ENCODE results near the gene XPR1. TPM values are rescaled to one million over a fixed set of nuclear protein-coding genes. Genes with fewer than 3 reads are reported as not detected.

The XPR1 gene
- total RNA-seq, 4 donors from 2014 or later = 15.8 to 26.7 (median 22.8) TPM

GRCh38 chr1:180622658-180623508, 8.9 kb upstream of the XPR1 start:
- no peaks in the 10 kb centered on the region for H3K9me3 ChIP-seq
- no peak overlapping the region for H3K27ac ChIP-seq (replicated peaks in 1 of 4)
- intact Hi-C loops (cut with DNase I) = no loop called here
- TF ChIP-seq POLR2A (IDR thresholded peaks at IDR 0.05; ENCODE audit: low read depth) = no peak
- TF ChIP-seq POLR2AphosphoS5 (IDR thresholded peaks at IDR 0.05) = no peak
- TF ChIP-seq CTCF (IDR thresholded peaks at IDR 0.05) = no peak
- TF ChIP-seq EP300 (IDR thresholded peaks at IDR 0.05) = no peak
- no peak for DNase-seq (ENCODE audit: extremely low spot score)
- H3K27me3 ChIP-seq = no peaks in the 10 kb centered on the region
- H3K4me3 ChIP-seq = no peak overlapping the region
- H3K4me1 ChIP-seq = peaks cover 0 to 3% (median under 1%) of the 10 kb centered on the region in 4 donors
- WGBS = 95% methylated on average over 9 of the region's 10 CpGs
- no peaks in the 10 kb centered on the region for H3K36me3 ChIP-seq

GRCh38 chr1:180623579-180624347, 8.1 kb upstream of the XPR1 start:
- intact Hi-C loops (cut with DNase I) = no loop called here
- Histone ChIP-seq H3K36me3 (no peaks in the 10 kb centered on the region), H3K27me3 (no peaks in the 10 kb centered on the region), H3K4me1 (no peaks in the 10 kb centered on the region), H3K9me3 (no peaks in the 10 kb centered on the region), H3K4me3 (no peak overlapping the region), H3K27ac (replicated peaks in 1 of 4) (no peak overlapping the region)
- DNase-seq (ENCODE audit: extremely low spot score) = no peak
- WGBS = 46% methylated on average over 3 of the region's 3 CpGs
- TF ChIP-seq CTCF (IDR thresholded peaks at IDR 0.05) (peak in 1 of 3 experiments; percentile 23), POLR2A (IDR thresholded peaks at IDR 0.05; ENCODE audit: low read depth) (no peak)

GRCh38 chr1:180626711-180627110, 5.1 kb upstream of the XPR1 start:
- 75% methylated on average over 1 of the region's 1 CpG for WGBS
- Histone ChIP-seq H3K36me3 (no peaks in the 10 kb centered on the region), H3K27me3 (no peaks in the 10 kb centered on the region), H3K9me3 (no peaks in the 10 kb centered on the region), H3K27ac (replicated peaks in 1 of 4) (no peak overlapping the region), H3K4me3 (no peak overlapping the region), H3K4me1 (peaks cover 8 to 15% (median 9%) of the 10 kb centered on the region in 4 donors)
- intact Hi-C loops (cut with DNase I) = no loop called here
- no peak for DNase-seq (ENCODE audit: extremely low spot score)
- TF ChIP-seq POLR2A (IDR thresholded peaks at IDR 0.05; ENCODE audit: low read depth) = no peak
- no peak for TF ChIP-seq CTCF (IDR thresholded peaks at IDR 0.05)
- TF ChIP-seq POLR2AphosphoS5 (IDR thresholded peaks at IDR 0.05) = no peak
- no peak for TF ChIP-seq EP300 (IDR thresholded peaks at IDR 0.05)

- Histone ChIP-seq H3K36me3 (no peaks in the 10 kb centered on the region), H3K4me3 (no peak overlapping the region), H3K9me3 (no peaks in the 10 kb centered on the region), H3K27me3 (no peaks in the 10 kb centered on the region), H3K4me1 (peaks cover 8 to 15% (median 9%) of the 10 kb centered on the region in 4 donors), H3K27ac (replicated peaks in 1 of 4) (no peak overlapping the region)
- no peak for DNase-seq (ENCODE audit: extremely low spot score)
- TF ChIP-seq POLR2A (IDR thresholded peaks at IDR 0.05; ENCODE audit: low read depth) = no peak
- TF ChIP-seq EP300 (IDR thresholded peaks at IDR 0.05) = no peak
- no peak for TF ChIP-seq CTCF (IDR thresholded peaks at IDR 0.05)
- no peak for TF ChIP-seq POLR2AphosphoS5 (IDR thresholded peaks at IDR 0.05)
- WGBS = 100% methylated on average over 1 of the region's 1 CpG
- intact Hi-C loops (cut with DNase I) = no loop called here
Measured at GRCh38 chr1:180627411-180627810, 4.4 kb upstream of the XPR1 start.

All from esophagus muscularis mucosa (tissue), 4 donors.